H1 (cell line): ENCODE data around the gene KLRC3. TPM values are rescaled to one million over a fixed set of nuclear protein-coding genes. Genes with fewer than 3 reads are reported as not detected.

Source experiments
- CTCF ChIA-PET: fragments of 300-600 bp; sonication (Branson Sonifier 250); formaldehyde crosslinking; loops from one replicate; lab custom pipeline; 2021; ENCODE audit not compliant: partially characterized antibody; lab: Charles Lee
- POLR2A ChIA-PET: fragments of 300-600 bp; sonication (Branson Sonifier 250); formaldehyde crosslinking; loops from one replicate; lab custom pipeline; 2021; ENCODE audit warnings: inconsistent platforms; ENCODE audit not compliant: partially characterized antibody; lab: Charles Lee
- DNase-seq, 2 experiments: peaks; one replicate each; pipeline versions ENCODE4 v3.0.0 to v3.0.0-alpha.2; 2010 to 2022; ENCODE audit warnings: low spot score in 2 of 2, low read depth in 1 of 2, mixed read lengths in 1 of 2
- FAIRE-seq: peaks from 2 replicates; lab custom pipeline; 2011; peaks lifted over from hg19 to GRCh38; lab: Jason Lieb, UNC
- H2AFZ ChIP-seq: 2 replicates; pipeline ENCODE4 v1.8.1; 2012; ENCODE audit warnings: low read length, inconsistent platforms
- H2AK5ac ChIP-seq: 2 replicates; pipeline ENCODE4 v1.6.1; 2013; ENCODE audit warnings: low read depth, low read length
- H2BK120ac ChIP-seq: replicated peaks from 2 replicates; pipeline ENCODE3; 2013; ENCODE audit warnings: low read depth, low read length, inconsistent platforms
- H2BK12ac ChIP-seq: 2 replicates; pipeline ENCODE4 v1.6.1; 2013; ENCODE audit warnings: low read depth, low read length
- H2BK15ac ChIP-seq: 2 replicates; pipeline ENCODE4 v1.6.1; 2013; ENCODE audit warnings: low read length
- H2BK20ac ChIP-seq: 2 replicates; pipeline ENCODE4 v1.6.1; 2013; ENCODE audit warnings: low read length
- H2BK5ac ChIP-seq: 2 replicates; pipeline ENCODE4 v1.6.1; 2013; ENCODE audit warnings: low read depth, low read length
- H3K14ac ChIP-seq: 2 replicates; pipeline ENCODE4 v1.6.1; 2013; ENCODE audit warnings: inconsistent platforms; ENCODE audit not compliant: insufficient read length
- H3K18ac ChIP-seq: 2 replicates; pipeline ENCODE4 v1.6.1; 2013; ENCODE audit warnings: low read length; ENCODE audit errors: extremely low read depth
- H3K23ac ChIP-seq: 2 replicates; pipeline ENCODE4 v1.6.1; 2013; ENCODE audit warnings: inconsistent platforms; ENCODE audit not compliant: insufficient read length
- H3K23me2 ChIP-seq: 2 replicates; pipeline ENCODE4 v1.6.1; 2013; ENCODE audit warnings: low read depth, low read length
- H3K27ac ChIP-seq: 2 replicates; pipeline ENCODE4 v1.6.1; 2011; ENCODE audit warnings: low read depth, low read length, inconsistent platforms
- H3K27me3 ChIP-seq, 4 experiments: replicated peaks in 1 of 4; 1 replicate in 1 of 4; 2 replicates in 3 of 4; pipeline versions ENCODE4 v1.6.1 to v1.8.1; 2011 to 2013; ENCODE audit warnings: low read length in 3 of 4, mild to moderate bottlenecking in 3 of 4, inconsistent platforms in 2 of 4, mixed read lengths in 2 of 4, moderate library complexity in 1 of 4; ENCODE audit not compliant: control insufficient read depth in 3 of 4, insufficient read depth in 3 of 4; ENCODE audit errors: extremely low read depth in 1 of 4
- H3K36me3 ChIP-seq, 4 experiments: 2 replicates each; pipeline versions ENCODE4 v1.6.1 to v1.8.1; 2011 to 2013; ENCODE audit warnings: mild to moderate bottlenecking in 4 of 4, low read length in 3 of 4, moderate library complexity in 2 of 4, control low read depth in 1 of 4, inconsistent platforms in 1 of 4; ENCODE audit not compliant: insufficient read depth in 4 of 4, control insufficient read depth in 2 of 4
- H3K4ac ChIP-seq: replicated peaks from 2 replicates; pipeline ENCODE3; 2013; ENCODE audit warnings: low read length, low read depth, mixed read lengths, inconsistent platforms; ENCODE audit not compliant: insufficient read length
- H3K4me1 ChIP-seq, 4 experiments: replicated peaks in 1 of 4; 1 replicate in 1 of 4; 2 replicates in 3 of 4; pipeline versions ENCODE4 v1.6.1 to v1.8.1; 2011 to 2013; ENCODE audit warnings: low read length in 3 of 4, inconsistent platforms in 2 of 4, mixed read lengths in 1 of 4; ENCODE audit not compliant: insufficient read depth in 4 of 4, control insufficient read depth in 3 of 4
- H3K4me2 ChIP-seq, 2 experiments: 2 replicates each; pipeline versions ENCODE4 v1.6.1 to v1.8.1; 2011 to 2013; ENCODE audit warnings: low read depth in 2 of 2, low read length in 2 of 2, control low read depth in 1 of 2, inconsistent platforms in 1 of 2, mild to moderate bottlenecking in 1 of 2; ENCODE audit not compliant: insufficient read depth in 1 of 2
- H3K4me3 ChIP-seq, 4 experiments: fragments of 200-600, 300-600 bp in 1 of 4; sonication (generic), shearing (Covaris generic), sonication (Bioruptor Twin) in 1 of 4; 2 replicates each; pipeline versions ENCODE4 v1.5.1 to v1.8.1; 2011 to 2016; ENCODE audit warnings: low read length in 4 of 4, low read depth in 3 of 4, control low read depth in 2 of 4, inconsistent platforms in 2 of 4, mild to moderate bottlenecking in 2 of 4, mixed read lengths in 1 of 4, moderate library complexity in 1 of 4; ENCODE audit not compliant: insufficient read depth in 2 of 4; ENCODE audit errors: extremely low read depth in 1 of 4
- H3K56ac ChIP-seq: replicated peaks from 2 replicates; pipeline ENCODE3; 2013; ENCODE audit warnings: low read depth, mild to moderate bottlenecking, mixed read lengths, low read length, inconsistent platforms; ENCODE audit not compliant: insufficient read length
- H3K79me1 ChIP-seq: 2 replicates; pipeline ENCODE4 v1.6.1; 2013; ENCODE audit warnings: low read depth, low read length, control low read depth
- H3K79me2 ChIP-seq, 2 experiments: 2 replicates each; pipeline versions ENCODE4 v1.6.1 to v1.8.1; 2012 to 2013; ENCODE audit warnings: low read length in 2 of 2, mild to moderate bottlenecking in 2 of 2, inconsistent platforms in 1 of 2; ENCODE audit not compliant: insufficient read depth in 2 of 2, control insufficient read depth in 1 of 2
- H3K9ac ChIP-seq, 4 experiments: replicated peaks in 1 of 4; 1 replicate in 1 of 4; 2 replicates in 3 of 4; pipeline versions ENCODE4 v1.6.1 to v1.8.1; 2011 to 2013; ENCODE audit warnings: low read depth in 3 of 4, low read length in 3 of 4, control low read depth in 2 of 4, mild to moderate bottlenecking in 2 of 4, moderate library complexity in 2 of 4, inconsistent platforms in 1 of 4; ENCODE audit errors: extremely low read depth in 1 of 4
- H3K9me3 ChIP-seq, 2 experiments: 2 replicates each; pipeline versions ENCODE4 v1.6.1 to v1.8.1; 2012 to 2013; ENCODE audit warnings: mild to moderate bottlenecking in 2 of 2, moderate library complexity in 2 of 2, control low read depth in 1 of 2, inconsistent platforms in 1 of 2, low read depth in 1 of 2, low read length in 1 of 2, mixed read lengths in 1 of 2; ENCODE audit not compliant: insufficient read depth in 2 of 2
- H4K20me1 ChIP-seq, 2 experiments: replicated peaks in 1 of 2; 2 replicates each; pipeline versions ENCODE3 to v1.8.1; 2011 to 2013; ENCODE audit warnings: inconsistent platforms in 2 of 2, low read length in 2 of 2, mild to moderate bottlenecking in 1 of 2; ENCODE audit not compliant: insufficient read depth in 2 of 2, control insufficient read depth in 1 of 2
- H4K5ac ChIP-seq: 2 replicates; pipeline ENCODE4 v1.6.1; 2013; ENCODE audit warnings: low read length, low read depth, mixed read lengths, inconsistent platforms; ENCODE audit not compliant: insufficient read length
- H4K8ac ChIP-seq: 2 replicates; pipeline ENCODE4 v1.8.0; 2013; ENCODE audit warnings: mild to moderate bottlenecking, moderate library complexity, low read length, inconsistent platforms; ENCODE audit not compliant: insufficient read depth; ENCODE audit errors: extremely low read depth
- H4K91ac ChIP-seq: replicated peaks from 2 replicates; pipeline ENCODE3; 2013; ENCODE audit warnings: low read length, mixed read lengths, inconsistent platforms; ENCODE audit not compliant: insufficient read length
- ASH2L ChIP-seq: fragments of 200-600, 300-600 bp; sonication (generic); IDR thresholded peaks from one replicate; pipeline ENCODE4 v1.7.1; 2017; ENCODE audit warnings: low read length
- CHD2 ChIP-seq: IDR thresholded peaks from 2 replicates; pipeline ENCODE4 v1.6.1; 2012; ENCODE audit warnings: low read length, improper control_type of control experiment
- GTF2F1 ChIP-seq: IDR thresholded peaks from 2 replicates; pipeline ENCODE4 v1.6.1; 2012; ENCODE audit warnings: low read depth, low read length, improper control_type of control experiment, borderline replicate concordance
- KDM1A ChIP-seq: fragments of 200-600, 300-600 bp; sonication (generic); IDR thresholded peaks from 2 replicates; pipeline ENCODE4 v1.7.1; 2016; ENCODE audit warnings: mild to moderate bottlenecking, low read length, borderline replicate concordance
- RAD21 ChIP-seq, 2 experiments: IDR thresholded peaks in 1 of 2; conservative IDR thresholded peaks in 1 of 2; 2 replicates each; pipeline ENCODE4 v1.6.1; 2011; ENCODE audit warnings: low read depth in 2 of 2, low read length in 2 of 2, improper control_type of control experiment in 1 of 2, inconsistent platforms in 1 of 2, mild to moderate bottlenecking in 1 of 2, moderate library complexity in 1 of 2
- RBBP5 ChIP-seq: IDR thresholded peaks from 2 replicates; pipeline ENCODE4 v1.7.1; 2012; ENCODE audit warnings: low read depth, mild to moderate bottlenecking, inconsistent platforms, low read length, moderate library complexity, borderline replicate concordance
- SRF ChIP-seq: IDR thresholded peaks from 2 replicates; pipeline ENCODE4 v1.6.1; 2011; ENCODE audit warnings: mild to moderate bottlenecking, low read depth, low read length, moderate library complexity
- USF2 ChIP-seq: IDR thresholded peaks from 2 replicates; pipeline ENCODE4 v1.6.1; 2011; ENCODE audit warnings: low read length, improper control_type of control experiment
- YY1 ChIP-seq: IDR thresholded peaks from 2 replicates; pipeline ENCODE4 v1.6.1; 2011; ENCODE audit warnings: low read depth, mild to moderate bottlenecking, low read length
- WGBS, 2 experiments: shearing (Covaris generic) in 1 of 2; methylation state at CpG; one replicate each; pipeline versions ENCODE4 v1.1.6 to v1.1.7; 2013 to 2015; ENCODE audit warnings: low lambda C conversion rate in 2 of 2, mixed read lengths in 2 of 2, inconsistent platforms in 1 of 2, low coverage in 1 of 2, missing lambda C conversion rate in 1 of 2; ENCODE audit not compliant: insufficient replicate concordance in 2 of 2, insufficient coverage in 1 of 2, insufficient read length in 1 of 2; ENCODE audit errors: extremely low coverage in 1 of 2, missing lambda C conversion rate in 1 of 2; 5-methylcytosine and 5-hydroxymethylcytosine counted together
- polyA plus RNA-seq, 7 experiments: library from polyadenylated mRNA; depleted of rRNA in 3 of 7; stranded (reverse) in 5 of 7; unstranded in 2 of 7; fragments of >200 nt in 5 of 7; fragments of 200-250 nt in 2 of 7; gene quantifications; 1 replicate in 5 of 7; 2 replicates in 1 of 7; 4 replicates in 1 of 7; pipeline versions ENCODE4 v1.2.1 to v1.2.3, GENCODE V29; 2011 to 2013; ENCODE audit warnings: missing spikeins in 2 of 7, mixed read lengths in 2 of 7
- total RNA-seq: library from RNA; stranded (reverse); fragmentation: NEBNext Ultra II Directional; extraction: Animal tissue kit (Norgen Biotek cat#: 25700); gene quantifications from 2 replicates; pipeline ENCODE4 v1.2.1, GENCODE V29; 2021

The KLRC3 gene
- total and polyA plus RNA-seq, 2 of the 8 experiments (the other 6 are each of a cell fraction or from before 2014, with no cell fraction given), result not detected

GRCh38 chr12:10456856-10457255, 36.5 kb upstream of the KLRC3 start:
- H3K79me2 ChIP-seq, result no peaks in the 10 kb centered on the region
- H3K4ac ChIP-seq, result no peak overlapping the region
- no peak overlapping the region for H4K5ac ChIP-seq
- H3K9ac ChIP-seq, result no peak overlapping the region
- H2BK120ac ChIP-seq, result no peak overlapping the region
- H3K4me3 ChIP-seq, result no peak overlapping the region
- H2AK5ac ChIP-seq, result no peak overlapping the region
- TF ChIP-seq CHD2, result no peak
- TF ChIP-seq SRF, result no peak
- TF ChIP-seq KDM1A, result no peak
- TF ChIP-seq RBBP5, result no peak
- TF ChIP-seq RAD21 (IDR thresholded peaks at IDR 0.05 in 1 of 2, conservative IDR thresholded peaks at IDR 0.05 in 1 of 2; ENCODE audit: low read depth in 2 of 2, low read length in 2 of 2), result no peak
- TF ChIP-seq YY1, result no peak
- no peak for TF ChIP-seq ASH2L
- TF ChIP-seq USF2, result no peak
- no peak for TF ChIP-seq GTF2F1
- no peak overlapping the region for H4K91ac ChIP-seq
- H3K18ac ChIP-seq, result no peak overlapping the region
- no peak overlapping the region for H3K4me2 ChIP-seq
- H3K23me2 ChIP-seq, result no peaks in the 10 kb centered on the region
- H3K56ac ChIP-seq, result no peak overlapping the region
- 92% methylated on average over 2 of the region's 2 CpGs; no CpG with 5 or more reads in 1 of the 2 experiments for WGBS, 2 experiments
- H3K27me3 ChIP-seq, result peaks cover 0 to 2% (median 0%) of the 10 kb centered on the region in 4 experiments; a peak in 1 of 7 replicates
- H4K20me1 ChIP-seq, result no peaks in the 10 kb centered on the region
- no peak overlapping the region for H3K14ac ChIP-seq
- ChIA-PET POLR2A (no interaction called here), CTCF (no interaction called here)
- FAIRE-seq, result no peak
- peaks cover 0 to 3% (median 0%) of the 10 kb centered on the region in 4 experiments; a peak in 1 of 7 replicates for H3K4me1 ChIP-seq
- H2BK20ac ChIP-seq, result no peak overlapping the region
- no peak overlapping the region for H4K8ac ChIP-seq
- no peak overlapping the region for H2BK5ac ChIP-seq
- no peaks in the 10 kb centered on the region for H3K36me3 ChIP-seq
- no peak overlapping the region for H2AFZ ChIP-seq
- no peaks in the 10 kb centered on the region for H3K79me1 ChIP-seq
- H3K27ac ChIP-seq, result no peak overlapping the region
- no peak overlapping the region for H3K23ac ChIP-seq
- H2BK15ac ChIP-seq, result no peak overlapping the region
- H2BK12ac ChIP-seq, result no peak overlapping the region
- DNase-seq, result no peak
- H3K9me3 ChIP-seq, result 0 out of 4 replicates have a peak, but pooled peaks cover 0 to 3% of the 10 kb centered on the region in 2 experiments
